Immature natural killer cell (primary cell): ENCODE measurements around the gene SV2C. TPM values are rescaled to one million over a fixed set of nuclear protein-coding genes. Genes with fewer than 3 reads are reported as not detected.

Experiments used
- DNase-seq, 3 donors: peaks; one replicate each; pipeline ENCODE4 v3.0.0; 2022; ENCODE audit warnings: mixed read lengths in 1 of 3
- H3K27ac Mint-ChIP-seq, 6 donors: one replicate each; pipeline ENCODE4 v1.8.0; 2020; ENCODE audit warnings: mixed read lengths in 6 of 6, mild to moderate bottlenecking in 5 of 6, inconsistent platforms in 4 of 6, moderate library complexity in 3 of 6
- H3K27me3 Mint-ChIP-seq, 3 donors: one replicate each; pipeline ENCODE4 v1.8.0; 2020 to 2021; ENCODE audit warnings: low read depth in 3 of 3, mild to moderate bottlenecking in 3 of 3, mixed read lengths in 3 of 3, moderate library complexity in 3 of 3, inconsistent platforms in 1 of 3
- H3K36me3 Mint-ChIP-seq, 3 donors: one replicate each; pipeline ENCODE4 v1.8.0; 2020; ENCODE audit warnings: mixed read lengths in 3 of 3, inconsistent platforms in 2 of 3, mild to moderate bottlenecking in 2 of 3
- H3K4me1 Mint-ChIP-seq, 2 donors: one replicate each; pipeline ENCODE4 v1.8.0; 2020; ENCODE audit warnings: inconsistent platforms in 2 of 2, mild to moderate bottlenecking in 2 of 2, mixed read lengths in 2 of 2, moderate library complexity in 1 of 2
- H3K4me3 Mint-ChIP-seq, 5 donors: one replicate each; pipeline ENCODE4 v1.8.0; 2020; ENCODE audit warnings: mild to moderate bottlenecking in 5 of 5, mixed read lengths in 5 of 5, inconsistent platforms in 3 of 5, moderate library complexity in 3 of 5
- H3K9me3 Mint-ChIP-seq, 6 donors: one replicate each; pipeline ENCODE4 v1.8.0; 2020; ENCODE audit warnings: mild to moderate bottlenecking in 6 of 6, mixed read lengths in 6 of 6, inconsistent platforms in 4 of 6, moderate library complexity in 3 of 6
- polyA plus RNA-seq, 3 donors: library from polyadenylated mRNA; unstranded; fragments of 300-500 nt; fragmentation: Illumina TruSeq; gene quantifications; one replicate each; pipeline ENCODE4 v1.2.3, GENCODE V29; 2021

SV2C gene
- polyA plus RNA-seq, 3 donors from 2014 or later: not detected

DNA sequence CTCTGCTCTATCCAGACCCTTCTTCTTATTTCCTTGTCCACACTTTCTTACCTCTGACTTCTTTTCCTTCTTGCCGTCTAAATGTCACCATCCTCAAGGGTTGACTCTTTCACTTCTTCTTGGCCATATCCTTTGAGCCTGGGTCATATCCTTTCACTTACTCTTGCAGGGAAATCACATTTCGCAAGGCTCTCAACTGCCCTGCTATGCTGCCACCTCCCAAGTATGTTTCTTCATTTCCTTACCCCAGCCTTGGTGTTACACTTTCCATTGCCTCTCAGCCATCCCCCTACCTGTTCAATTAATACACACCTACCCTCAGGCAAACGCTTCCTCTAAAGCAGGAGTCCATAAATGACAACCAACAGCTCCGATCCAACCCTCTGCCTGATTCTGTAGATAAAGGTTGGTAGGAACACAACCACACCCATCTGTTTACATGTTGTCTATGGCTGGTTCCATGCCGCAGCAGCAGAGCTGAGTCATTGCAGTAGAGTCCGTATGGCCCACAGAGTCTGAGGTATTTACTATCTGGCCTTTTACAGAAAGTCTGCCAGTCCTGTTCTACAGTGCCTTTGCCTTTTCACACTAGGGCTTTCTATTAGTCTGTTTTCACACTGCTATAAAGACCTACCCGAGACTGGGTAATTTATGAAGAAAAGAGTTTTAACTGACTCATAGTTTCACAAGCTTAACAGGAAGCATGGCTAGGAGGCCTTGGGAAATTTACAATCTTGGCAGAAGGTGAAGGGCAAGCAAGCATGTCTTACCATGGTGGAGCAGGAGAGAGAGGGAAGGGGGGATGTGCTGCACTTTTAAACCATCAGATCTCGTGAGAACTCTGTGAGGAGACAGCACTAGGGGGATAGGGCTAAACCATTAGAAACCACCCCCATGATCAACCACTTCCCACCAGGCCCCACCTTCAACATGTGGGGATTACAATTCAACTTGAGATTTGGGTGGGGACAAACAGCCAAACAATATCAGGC, 97.9 kb downstream of the SV2C start:
- Mint-ChIP-seq H3K27ac (no peak overlapping the region), H3K27me3 (peaks cover 0 to 2% (median 2%) of the 10 kb centered on the region in 3 donors)

GRCh38 chr5:76187386-76187785, 104.2 kb downstream of the SV2C start:
- Mint-ChIP-seq H3K4me1 (no peaks in the 10 kb centered on the region), H3K9me3 (no peaks in the 10 kb centered on the region), H3K27me3 (peaks cover 0 to 2% (median 2%) of the 10 kb centered on the region in 3 donors), H3K36me3 (peaks cover 0 to 8% (median 7%) of the 10 kb centered on the region in 3 donors), H3K27ac (no peak overlapping the region), H3K4me3 (no peak overlapping the region)
- DNase-seq: no peak

More for the DNA sequence above, 97.9 kb downstream of the SV2C start:
- Mint-ChIP-seq H3K36me3 (no peaks in the 10 kb centered on the region), H3K4me1 (peaks cover 6% of the 10 kb centered on the region in 2 donors), H3K9me3 (no peaks in the 10 kb centered on the region), H3K4me3 (no peak overlapping the region)
- DNase-seq: peak in 1 of 3 donors; percentile 9

DNA sequence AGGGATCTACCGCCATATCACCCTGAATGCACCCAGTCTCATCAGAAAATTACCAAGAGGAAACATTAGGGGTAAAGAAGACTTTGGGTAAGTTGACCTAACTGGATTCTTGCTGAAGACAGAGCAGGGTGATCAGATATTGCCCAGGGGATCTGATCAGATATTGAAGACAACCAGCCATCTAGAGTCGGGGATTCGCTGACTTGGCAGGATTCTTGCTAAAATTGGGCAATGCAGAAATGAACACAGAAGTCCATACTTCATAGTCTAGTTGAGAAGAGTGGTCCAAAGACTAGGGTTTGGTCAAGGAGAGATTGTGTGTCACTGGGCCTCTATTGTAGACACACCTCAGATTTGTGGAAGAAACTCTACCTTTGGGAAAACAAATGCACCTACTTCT, 107.2 kb downstream of the SV2C start:
- Mint-ChIP-seq H3K27ac (no peak overlapping the region), H3K27me3 (peaks cover 0 to 4% (median 0%) of the 10 kb centered on the region in 3 donors), H3K36me3 (peaks cover 0 to 8% (median 7%) of the 10 kb centered on the region in 3 donors), H3K9me3 (no peaks in the 10 kb centered on the region), H3K4me1 (no peaks in the 10 kb centered on the region), H3K4me3 (no peak overlapping the region)
- DNase-seq: no peak

- peaks cover 0 to 6% (median 0%) of the 10 kb centered on the region in 3 donors for H3K27me3 Mint-ChIP-seq
- no peak overlapping the region for H3K27ac Mint-ChIP-seq
- no peaks in the 10 kb centered on the region for H3K4me1 Mint-ChIP-seq
- no peak overlapping the region for H3K4me3 Mint-ChIP-seq
- H3K36me3 Mint-ChIP-seq: peaks cover 0 to 10% (median 8%) of the 10 kb centered on the region in 3 donors
- H3K9me3 Mint-ChIP-seq: no peaks in the 10 kb centered on the region
- no peak for DNase-seq
Measured at GRCh38 chr5:76192837-76193236, 109.7 kb downstream of the SV2C start.

GRCh38 chr5:76193635-76194034, 110.5 kb downstream of the SV2C start:
- Mint-ChIP-seq H3K4me1 (no peaks in the 10 kb centered on the region), H3K9me3 (no peaks in the 10 kb centered on the region), H3K36me3 (peaks cover 0 to 10% (median 8%) of the 10 kb centered on the region in 3 donors), H3K27me3 (peaks cover 0 to 6% (median 0%) of the 10 kb centered on the region in 3 donors), H3K4me3 (no peak overlapping the region), H3K27ac (no peak overlapping the region)
- no peak for DNase-seq

DNA sequence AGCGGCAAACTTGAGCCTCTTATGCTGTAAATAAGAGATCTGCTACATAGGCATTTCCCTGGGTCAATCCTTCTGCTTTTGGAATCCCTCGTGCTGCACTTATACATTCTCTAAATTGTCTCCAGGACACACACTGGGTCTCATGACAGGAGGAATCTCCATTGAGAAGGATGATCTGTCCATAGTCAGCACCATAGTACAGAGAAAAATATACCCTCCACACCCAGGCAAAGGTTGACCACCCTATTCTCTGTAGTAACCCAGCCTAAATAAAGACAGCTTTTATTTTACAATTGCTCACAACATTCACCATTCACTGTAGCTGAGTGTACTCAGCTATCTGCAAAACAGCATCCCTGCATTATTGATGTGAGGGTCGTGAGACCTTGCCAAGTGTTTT, 111.2 kb downstream of the SV2C start:
- no peak for DNase-seq
- Mint-ChIP-seq H3K4me3 (no peak overlapping the region), H3K4me1 (peaks cover 0 to 2% of the 10 kb centered on the region in 2 donors), H3K9me3 (no peaks in the 10 kb centered on the region), H3K36me3 (peaks cover 0 to 10% (median 8%) of the 10 kb centered on the region in 3 donors), H3K27me3 (peaks cover 0 to 6% (median 0%) of the 10 kb centered on the region in 3 donors), H3K27ac (no peak overlapping the region)

DNA sequence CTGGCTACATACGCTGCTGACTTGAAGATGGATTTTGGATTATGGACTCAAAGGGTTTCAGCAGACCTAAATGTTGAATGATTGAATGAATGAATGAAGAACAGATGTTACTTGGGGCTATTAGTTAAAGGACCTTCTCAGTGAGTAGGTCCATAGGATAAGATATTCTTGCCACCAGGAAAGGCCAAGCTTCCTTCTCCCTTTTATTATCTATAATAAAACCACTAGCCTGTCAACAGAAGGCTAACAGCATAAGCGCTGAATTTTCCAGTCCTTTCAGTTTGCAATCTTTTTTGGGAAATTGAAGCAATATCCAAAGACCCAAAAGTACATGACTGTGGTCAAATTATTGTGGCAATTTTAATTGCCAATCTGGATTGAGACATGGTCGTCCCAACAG, 113.3 kb downstream of the SV2C start:
- H3K27me3 Mint-ChIP-seq: peaks cover 0 to 8% (median 0%) of the 10 kb centered on the region in 3 donors
- H3K27ac Mint-ChIP-seq: no peak overlapping the region
- no peak for DNase-seq
- peaks cover 0 to 2% (median 0%) of the 10 kb centered on the region in 6 donors for H3K9me3 Mint-ChIP-seq
- H3K4me3 Mint-ChIP-seq: no peak overlapping the region
- peaks cover 0 to 5% of the 10 kb centered on the region in 2 donors for H3K4me1 Mint-ChIP-seq
- peaks cover 0 to 3% (median 0%) of the 10 kb centered on the region in 3 donors for H3K36me3 Mint-ChIP-seq

DNA sequence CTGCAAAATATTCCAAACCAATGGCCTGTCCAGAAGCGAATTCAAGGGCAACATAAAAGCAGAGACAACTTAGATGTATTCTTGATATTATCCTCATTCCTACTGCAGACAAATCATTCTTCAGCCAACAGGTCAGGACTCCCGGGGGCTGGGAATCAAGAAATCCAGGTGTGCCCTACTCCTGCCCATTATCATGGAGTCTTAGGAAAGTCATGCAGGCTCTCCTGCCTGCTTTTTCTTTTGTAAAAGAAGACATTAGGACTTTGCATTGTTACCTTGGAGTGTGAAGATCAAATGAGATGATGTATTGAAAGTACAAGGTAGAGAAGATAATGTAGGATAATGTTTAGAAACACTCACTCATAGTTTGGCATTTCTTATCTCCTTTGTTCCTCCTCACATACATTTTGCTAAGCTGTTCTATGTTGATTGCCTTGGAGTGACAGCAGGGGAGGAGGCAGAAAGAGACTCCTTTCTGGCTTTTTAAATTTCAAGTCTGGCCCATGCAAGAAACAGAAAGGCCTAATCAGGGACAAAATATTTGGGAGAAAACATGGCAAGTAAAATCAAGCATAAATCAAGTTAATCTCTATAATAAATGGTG, 113.8 kb downstream of the SV2C start:
- Mint-ChIP-seq H3K36me3 (peaks cover 0 to 3% (median 0%) of the 10 kb centered on the region in 3 donors), H3K4me3 (no peak overlapping the region), H3K27me3 (peaks cover 0 to 8% (median 0%) of the 10 kb centered on the region in 3 donors), H3K9me3 (peaks cover 0 to 2% (median 0%) of the 10 kb centered on the region in 6 donors), H3K4me1 (peaks cover 0 to 5% of the 10 kb centered on the region in 2 donors), H3K27ac (no peak overlapping the region)
- DNase-seq: no peak

- H3K27me3 Mint-ChIP-seq: peaks cover 0 to 8% (median 0%) of the 10 kb centered on the region in 3 donors
- no peak overlapping the region for H3K4me3 Mint-ChIP-seq
- H3K9me3 Mint-ChIP-seq: peaks cover 0 to 2% (median 0%) of the 10 kb centered on the region in 6 donors
- peaks cover 0 to 3% (median 0%) of the 10 kb centered on the region in 3 donors for H3K36me3 Mint-ChIP-seq
- peaks cover 0 to 5% of the 10 kb centered on the region in 2 donors for H3K4me1 Mint-ChIP-seq
- H3K27ac Mint-ChIP-seq: no peak overlapping the region
- no peak for DNase-seq
Measured at GRCh38 chr5:76197726-76198125, 114.5 kb downstream of the SV2C start.

DNA sequence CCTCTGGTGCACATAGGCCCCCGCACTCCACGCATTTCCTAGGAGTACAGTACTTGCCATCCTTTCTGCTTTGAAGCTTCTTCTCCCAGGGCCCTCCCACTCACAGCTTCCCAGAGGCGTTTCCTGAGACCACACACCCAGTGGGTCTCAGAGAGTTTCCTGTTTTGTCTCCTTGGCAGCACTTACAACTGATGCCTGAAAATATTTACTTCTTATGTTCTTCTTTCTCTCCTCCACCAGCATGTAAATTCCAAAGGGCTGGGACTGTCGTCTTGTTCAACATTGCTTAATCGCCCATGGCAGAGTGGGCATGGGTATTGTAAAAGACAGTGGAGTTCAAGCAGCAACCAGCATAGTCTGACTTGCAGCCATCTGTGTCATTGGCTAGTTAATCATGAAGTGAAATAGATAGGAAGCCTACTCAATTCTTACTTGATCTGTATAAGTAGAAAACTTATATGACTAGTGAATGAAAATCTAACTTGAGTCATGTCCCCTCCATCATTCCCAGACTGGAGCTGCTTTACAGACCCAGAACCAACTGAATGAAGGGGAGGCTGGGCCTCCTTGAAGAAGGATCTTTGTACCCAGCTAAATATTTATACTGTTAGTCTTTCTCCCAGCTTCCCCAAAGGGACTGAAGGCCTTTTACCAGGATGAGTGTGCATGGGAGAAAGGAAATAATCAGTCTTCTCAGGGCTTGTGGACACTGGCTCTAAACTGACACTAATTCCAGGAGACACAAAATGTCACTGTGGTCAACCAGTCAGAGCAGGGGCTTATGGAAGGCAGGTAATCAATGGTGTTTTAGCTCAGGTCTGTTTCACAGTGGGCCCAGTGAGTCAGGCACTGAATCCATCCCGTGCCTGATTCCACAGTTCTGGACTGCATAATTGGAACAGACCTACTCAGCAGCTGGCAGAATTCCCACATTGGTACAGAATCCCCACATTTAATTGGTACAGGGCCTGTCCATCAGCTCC, 116.4 kb downstream of the SV2C start:
- H3K27ac Mint-ChIP-seq: no peak overlapping the region
- H3K27me3 Mint-ChIP-seq: peaks cover 0 to 5% (median 0%) of the 10 kb centered on the region in 3 donors
- DNase-seq: no peak
- peaks cover 0 to 5% of the 10 kb centered on the region in 2 donors for H3K4me1 Mint-ChIP-seq
- no peak overlapping the region for H3K4me3 Mint-ChIP-seq
- peaks cover 0 to 3% (median 0%) of the 10 kb centered on the region in 3 donors for H3K36me3 Mint-ChIP-seq
- peaks cover 0 to 2% (median 0%) of the 10 kb centered on the region in 6 donors for H3K9me3 Mint-ChIP-seq

GRCh38 chr5:76202182-76202581, 119.0 kb downstream of the SV2C start:
- DNase-seq: no peak
- Mint-ChIP-seq H3K27me3 (peaks cover 0 to 3% (median 3%) of the 10 kb centered on the region in 3 donors), H3K27ac (no peak overlapping the region), H3K36me3 (no peaks in the 10 kb centered on the region), H3K4me3 (no peak overlapping the region), H3K4me1 (peaks cover 0 to 5% of the 10 kb centered on the region in 2 donors), H3K9me3 (peaks cover 0 to 2% (median 0%) of the 10 kb centered on the region in 6 donors)

- Mint-ChIP-seq H3K36me3 (no peaks in the 10 kb centered on the region), H3K27ac (no peak overlapping the region), H3K4me1 (peaks cover 0 to 5% of the 10 kb centered on the region in 2 donors), H3K9me3 (peaks cover 0 to 2% (median 0%) of the 10 kb centered on the region in 6 donors), H3K27me3 (peaks cover 0 to 3% (median 1%) of the 10 kb centered on the region in 3 donors), H3K4me3 (no peak overlapping the region)
- DNase-seq: no peak
Measured at GRCh38 chr5:76204191-76204590, 121.0 kb downstream of the SV2C start.

GRCh38 chr5:76204713-76205112, 121.5 kb downstream of the SV2C start:
- Mint-ChIP-seq H3K36me3 (peaks cover 0 to 2% (median 1%) of the 10 kb centered on the region in 3 donors), H3K27me3 (peaks cover 0 to 5% (median 1%) of the 10 kb centered on the region in 3 donors), H3K4me1 (no peaks in the 10 kb centered on the region), H3K4me3 (no peak overlapping the region), H3K27ac (no peak overlapping the region), H3K9me3 (peaks cover 0 to 5% (median 2%) of the 10 kb centered on the region in 6 donors)
- DNase-seq: no peak
